HG03066 (cell line): ENCODE results near the gene DIDO1.

Source experiments
- ATAC-seq: cut with Tn5 transposase; IDR thresholded peaks from one replicate; pipeline ENCODE4 v1.9.1; 2021; ENCODE audit warnings: low read depth; ENCODE audit not compliant: unreplicated experiment

DIDO1 gene

GRCh38 chr20:62914436-62914835 is 11.9 kb downstream of the DIDO1 start:
- ATAC-seq: no peak

- ATAC-seq: no peak
Measured at GRCh38 chr20:62913043-62913630, 13.2 kb downstream of the DIDO1 start.

- ATAC-seq: no peak
Measured at GRCh38 chr20:62911701-62912280, 14.5 kb downstream of the DIDO1 start.

- ATAC-seq: no peak
Measured at GRCh38 chr20:62910777-62911497, 15.4 kb downstream of the DIDO1 start.

- ATAC-seq: no peak
Measured at GRCh38 chr20:62910217-62910766, 16.0 kb downstream of the DIDO1 start.

GRCh38 chr20:62908971-62909791 is 17.1 kb downstream of the DIDO1 start:
- ATAC-seq: no peak

GRCh38 chr20:62907384-62908317 is 18.7 kb downstream of the DIDO1 start:
- ATAC-seq: no peak

GRCh38 chr20:62906647-62907375 is 19.5 kb downstream of the DIDO1 start:
- ATAC-seq: no peak

- ATAC-seq: no peak
Measured at GRCh38 chr20:62906209-62906608, 20.1 kb downstream of the DIDO1 start.

- no peak for ATAC-seq
Measured at GRCh38 chr20:62905536-62906117, 20.7 kb downstream of the DIDO1 start.

- ATAC-seq: no peak
Measured at GRCh38 chr20:62902926-62903615, 23.2 kb downstream of the DIDO1 start.

- ATAC-seq: no peak
Measured at GRCh38 chr20:62901891-62902290, 24.4 kb downstream of the DIDO1 start.

- peak; percentile 9 for ATAC-seq
Measured at GRCh38 chr20:62900692-62901584, 25.4 kb downstream of the DIDO1 start.

- ATAC-seq: peak; percentile 75
Measured at GRCh38 chr20:62900052-62900691, 26.1 kb downstream of the DIDO1 start.

GRCh38 chr20:62899633-62900051 is 26.7 kb downstream of the DIDO1 start:
- no peak for ATAC-seq

GRCh38 chr20:62898970-62899632 is 27.2 kb downstream of the DIDO1 start:
- no peak for ATAC-seq
